ENCODE measurements around the gene KLLN. TPM values are rescaled to one million over a fixed set of nuclear protein-coding genes. Genes with fewer than 3 reads are reported as not detected.
A peak's percentile ranks its signal among the peaks of the same experiment; 100 is the strongest.

Gene KLLN
- total and polyA plus RNA-seq, 9 of the 15 experiments (the other 6 are each of a cell fraction or from before 2014, with no cell fraction given) = 0.07 to 0.40 (median 0.25) TPM

- TF ChIP-seq XRCC3 (IDR thresholded peaks at IDR 0.05) (no peak), TAF15 (IDR thresholded peaks at IDR 0.05; ENCODE audit: low read depth, low read length) (no peak), CTBP1 (IDR thresholded peaks at IDR 0.05; ENCODE audit: borderline replicate concordance) (no peak; the same call in 1 of the 2 replicates), HSF4 (CRISPR knock-in tag; IDR thresholded peaks at IDR 0.05; ENCODE audit: borderline replicate concordance) (no peak), ZNF586 (CRISPR knock-in tag; conservative IDR thresholded peaks at IDR 0.05) (no peak), DIDO1 (tag; IDR thresholded peaks at IDR 0.05; ENCODE audit: low read depth) (no peak), MAX (CRISPR knock-in tag; IDR thresholded peaks at IDR 0.05) (peak; percentile 44), ZNF263 (CRISPR knock-in tag; IDR thresholded peaks at IDR 0.05; ENCODE audit: borderline replicate concordance) (no peak), SMARCE1 (IDR thresholded peaks at IDR 0.05) (no peak), ZNF75A (CRISPR knock-in tag; IDR thresholded peaks at IDR 0.05) (no peak), SIN3A (IDR thresholded peaks at IDR 0.05; ENCODE audit: borderline replicate concordance in 2 of 2, control insufficient read depth in 1 of 2, low read depth in 2 of 2, low read length in 2 of 2) (peak in 1 of 2 experiments; percentile 15; a peak in 2 of 4 replicates), ZNF146 (CRISPR knock-in tag; IDR thresholded peaks at IDR 0.05; ENCODE audit: unreplicated experiment) (no peak), ETV5 (CRISPR knock-in tag; IDR thresholded peaks at IDR 0.05; ENCODE audit: low read depth) (0 out of 2 replicates have a peak, but pooled peaks have one; percentile 44), MTA2 (IDR thresholded peaks at IDR 0.05; ENCODE audit: low read depth) (no peak), ZNF212 (CRISPR knock-in tag; IDR thresholded peaks at IDR 0.05) (no peak), ZBTB33 (CRISPR knock-in tag; IDR thresholded peaks at IDR 0.05) (no peak), MCM3 (IDR thresholded peaks at IDR 0.05) (no peak), ZNF785 (CRISPR knock-in tag; IDR thresholded peaks at IDR 0.05) (no peak), RNF219 (CRISPR knock-in tag; IDR thresholded peaks at IDR 0.05) (no peak), ZKSCAN8 (CRISPR knock-in tag; IDR thresholded peaks at IDR 0.05) (no peak), NR2C2 (CRISPR knock-in tag; IDR thresholded peaks at IDR 0.05) (peak; percentile 63; the same call in 1 of the 2 replicates), NR2C2 (tag; IDR thresholded peaks at IDR 0.05) (peak; percentile 99)
These were observed 45.5 kb downstream of the KLLN start, which contains the start of gene ATAD1 (continued) for GRCh38 chr10:87817609-87818504.
